ENCODE data around the gene ACOT7. TPM values are rescaled to one million over a fixed set of nuclear protein-coding genes. Genes with fewer than 3 reads are reported as not detected.
A peak's percentile ranks its signal among the peaks of the same experiment; 100 is the strongest.

The ACOT7 gene
- total RNA-seq, 2 donors from 2014 or later = 46.0 to 75.8 TPM

DNA sequence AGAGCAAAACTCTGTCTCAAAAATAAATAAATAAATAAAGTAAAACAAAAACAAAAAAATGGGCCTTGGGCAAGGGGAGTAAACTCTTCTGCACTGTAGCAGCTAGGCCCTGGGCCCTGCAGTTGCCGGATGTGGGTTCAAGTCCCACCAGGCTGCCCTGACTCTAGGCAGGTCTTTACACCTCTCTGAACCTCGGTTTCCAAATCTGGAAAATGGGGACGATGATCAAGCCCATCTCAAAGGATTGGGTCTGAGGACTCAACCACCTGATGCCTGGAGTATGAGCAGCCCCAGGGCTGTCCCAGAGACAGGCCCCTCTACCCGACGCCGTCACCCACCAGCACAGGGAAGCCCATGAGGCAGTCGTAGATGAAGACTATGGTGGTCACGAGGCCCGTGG is 140.2 kb downstream of the ACOT7 start:
- Mint-ChIP-seq H3K9me3 (no peaks in the 10 kb centered on the region), H3K36me3 (no peaks in the 10 kb centered on the region), H3K27ac (no peak overlapping the region)
- ATAC-seq = no peak
- DNase-seq (ENCODE audit: low spot score in 2 of 2) = no peak

DNA sequence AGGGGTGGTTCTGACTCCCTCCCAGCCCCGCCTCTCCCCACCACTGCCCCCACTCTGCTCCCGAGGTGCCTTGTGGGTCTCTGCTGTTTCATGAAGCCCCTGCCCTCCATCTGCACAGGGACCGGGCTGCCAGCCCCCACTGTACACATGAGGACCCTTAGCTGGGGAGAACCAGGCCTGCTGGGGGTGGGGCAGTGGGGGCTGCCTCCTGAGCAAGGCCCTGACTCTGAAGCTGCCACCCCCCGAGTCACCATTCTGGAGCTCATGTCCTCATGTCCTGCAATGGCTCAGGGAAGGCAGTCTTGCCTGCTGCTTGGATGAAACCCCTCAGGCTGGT is 141.2 kb downstream of the ACOT7 start:
- Mint-ChIP-seq H3K9me3 (no peaks in the 10 kb centered on the region), H3K27ac (no peak overlapping the region), H3K36me3 (no peaks in the 10 kb centered on the region)
- no peak for DNase-seq (ENCODE audit: low spot score in 2 of 2)
- no peak for ATAC-seq

DNA sequence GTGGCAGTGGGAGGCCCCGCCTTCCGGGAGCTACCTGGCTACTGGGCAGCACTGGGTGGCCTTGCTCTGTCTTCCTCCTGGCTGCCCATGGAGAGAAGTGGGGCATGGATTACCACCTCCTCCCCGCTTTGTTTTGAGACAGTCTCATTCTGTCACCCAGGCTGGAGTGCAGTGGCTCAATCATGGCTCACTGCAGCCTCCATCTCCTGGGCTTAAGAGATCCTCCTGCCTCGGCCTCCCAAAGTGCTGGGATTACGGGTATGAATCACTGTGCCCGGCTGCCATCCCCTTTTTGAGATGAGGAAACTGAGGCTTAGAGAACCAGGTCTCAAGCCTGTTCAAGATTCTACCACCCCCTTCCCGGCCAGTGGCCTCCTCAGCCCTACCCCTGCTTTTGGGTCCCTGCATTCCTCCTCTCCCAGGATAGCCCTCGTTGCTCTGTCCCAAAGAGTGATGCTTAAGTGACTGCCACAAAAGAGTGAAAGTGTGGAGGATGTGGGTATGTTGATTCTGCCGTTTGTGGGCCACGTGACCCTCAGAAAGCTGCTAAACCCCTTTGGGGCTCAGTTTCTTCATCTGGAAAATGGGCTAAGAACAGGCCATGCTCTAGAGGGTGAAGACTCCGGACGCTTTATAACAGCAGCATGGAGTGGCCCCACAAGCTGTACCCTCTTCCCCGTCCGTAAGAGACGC is 141.7 kb downstream of the ACOT7 start:
- H3K36me3 Mint-ChIP-seq = no peaks in the 10 kb centered on the region
- DNase-seq (ENCODE audit: low spot score in 2 of 2) (no peak), ATAC-seq (no peak)
- H3K9me3 Mint-ChIP-seq = no peaks in the 10 kb centered on the region
- no peak overlapping the region for H3K27ac Mint-ChIP-seq

DNA sequence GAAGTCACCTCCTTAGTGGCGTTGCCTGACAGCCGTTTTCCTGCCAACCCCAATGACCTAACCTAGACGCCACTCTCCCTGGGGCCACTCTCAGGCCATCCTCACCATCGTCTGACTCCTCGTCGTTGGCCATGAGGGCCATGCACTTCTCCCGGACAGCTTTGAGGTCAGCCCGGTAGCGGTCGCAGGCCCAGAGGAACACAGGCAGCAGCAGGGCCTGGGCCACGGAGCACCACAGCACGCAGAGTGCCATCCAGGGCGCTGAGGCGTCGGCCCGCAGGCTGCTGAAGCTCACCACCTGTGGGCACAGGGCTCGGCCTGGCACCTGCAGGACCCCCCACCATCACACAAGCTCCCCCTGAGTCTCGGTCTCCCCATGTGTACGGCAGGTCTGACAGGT is 142.3 kb downstream of the ACOT7 start:
- no peak for DNase-seq (ENCODE audit: low spot score in 2 of 2)
- H3K36me3 Mint-ChIP-seq = no peaks in the 10 kb centered on the region
- no peak overlapping the region for H3K27ac Mint-ChIP-seq
- no peaks in the 10 kb centered on the region for H3K9me3 Mint-ChIP-seq
- ATAC-seq = no peak

DNA sequence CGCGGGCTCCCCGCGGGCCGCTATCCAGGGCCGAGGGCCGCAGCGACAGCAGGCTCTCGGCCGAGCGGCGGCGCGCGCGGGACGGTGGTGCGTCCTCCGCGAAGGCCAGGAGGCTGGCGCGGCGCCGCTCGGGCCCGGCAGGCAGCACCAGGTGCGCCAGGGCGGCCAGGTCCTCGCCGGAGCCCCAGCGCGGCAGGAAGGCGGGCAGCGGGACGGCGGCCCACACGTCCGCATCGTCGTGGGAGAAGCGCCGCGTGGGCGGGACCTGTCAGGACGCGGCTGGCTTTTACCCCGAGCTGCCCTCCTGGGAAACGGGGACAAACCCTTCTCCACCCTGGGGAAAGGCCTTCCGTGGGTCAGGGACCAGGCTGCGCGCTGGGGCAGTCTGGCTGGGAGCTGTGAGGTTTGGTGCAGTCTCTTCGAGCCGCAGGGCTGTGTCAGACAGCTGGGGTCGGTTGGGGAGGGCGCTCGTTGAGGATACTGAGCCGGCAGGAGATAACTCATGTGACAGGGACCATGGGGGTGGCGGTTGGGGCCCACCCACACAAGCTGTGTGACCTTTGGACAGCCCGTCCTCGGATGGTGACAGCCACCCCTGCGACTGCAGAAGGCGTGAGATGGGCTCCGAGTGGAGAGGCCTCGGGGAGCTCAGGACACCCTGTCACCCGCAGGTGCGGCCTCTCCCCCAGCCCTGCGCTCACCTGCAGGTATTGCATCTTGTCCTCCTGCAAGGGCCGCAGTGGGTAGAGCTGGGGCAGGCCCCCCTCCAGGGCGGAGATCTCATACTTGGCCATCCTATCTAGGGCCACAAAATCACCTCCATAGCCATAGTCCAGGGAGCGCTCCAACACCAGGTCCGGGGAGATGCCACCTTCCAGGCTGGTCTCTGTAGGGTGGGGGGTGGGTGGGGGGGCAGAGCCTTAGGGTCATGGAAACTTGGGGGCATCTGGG is 143.6 kb downstream of the ACOT7 start:
- Mint-ChIP-seq H3K9me3 (no peaks in the 10 kb centered on the region), H3K36me3 (no peaks in the 10 kb centered on the region), H3K27ac (no peak overlapping the region)
- ATAC-seq (no peak), DNase-seq (ENCODE audit: low spot score in 2 of 2) (no peak)

DNA sequence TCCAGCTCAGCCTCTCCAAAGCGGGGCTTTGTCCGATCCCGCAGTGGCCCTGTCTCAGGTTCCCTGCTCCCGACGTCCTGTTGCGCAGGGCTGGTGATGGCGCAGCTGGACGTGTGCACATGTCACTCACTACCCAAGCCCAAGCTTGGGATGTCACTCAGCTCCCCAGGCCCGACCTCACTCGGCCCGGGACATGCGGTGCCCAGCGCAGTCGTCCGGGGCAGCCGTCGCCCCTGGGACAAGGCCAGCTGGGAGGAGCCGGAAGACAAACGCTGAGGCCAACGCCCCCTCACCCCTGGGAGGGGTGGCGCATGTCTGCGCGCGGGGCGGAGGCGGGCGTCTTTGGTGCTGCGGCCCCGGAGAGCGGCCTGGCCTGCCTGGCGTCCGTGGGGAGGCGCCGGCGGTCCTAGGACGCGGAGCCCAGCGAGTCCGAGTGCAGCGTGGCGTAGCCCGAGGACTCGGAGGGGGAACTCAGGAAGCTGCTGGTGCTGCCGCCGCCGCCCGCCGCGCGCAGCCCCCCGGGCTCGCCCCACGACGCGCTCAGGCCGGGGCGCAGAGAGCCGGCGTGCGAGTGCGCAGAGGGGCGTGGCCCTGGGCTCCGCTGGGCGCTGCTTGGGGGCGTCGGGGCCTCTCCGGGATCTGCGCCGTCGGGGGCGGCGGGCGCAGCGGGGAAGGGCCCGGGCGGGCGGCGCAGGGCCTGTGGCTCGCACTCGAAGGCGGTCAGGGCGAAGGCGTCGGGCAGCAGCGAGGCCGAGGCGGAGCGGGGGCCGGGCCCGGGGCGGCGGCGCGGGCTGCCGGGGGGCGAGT is 144.4 kb downstream of the ACOT7 start:
- Mint-ChIP-seq H3K27ac (no peak overlapping the region), H3K9me3 (no peaks in the 10 kb centered on the region), H3K36me3 (no peaks in the 10 kb centered on the region)
- ATAC-seq = no peak
- DNase-seq (ENCODE audit: low spot score in 2 of 2) = no peak

DNA sequence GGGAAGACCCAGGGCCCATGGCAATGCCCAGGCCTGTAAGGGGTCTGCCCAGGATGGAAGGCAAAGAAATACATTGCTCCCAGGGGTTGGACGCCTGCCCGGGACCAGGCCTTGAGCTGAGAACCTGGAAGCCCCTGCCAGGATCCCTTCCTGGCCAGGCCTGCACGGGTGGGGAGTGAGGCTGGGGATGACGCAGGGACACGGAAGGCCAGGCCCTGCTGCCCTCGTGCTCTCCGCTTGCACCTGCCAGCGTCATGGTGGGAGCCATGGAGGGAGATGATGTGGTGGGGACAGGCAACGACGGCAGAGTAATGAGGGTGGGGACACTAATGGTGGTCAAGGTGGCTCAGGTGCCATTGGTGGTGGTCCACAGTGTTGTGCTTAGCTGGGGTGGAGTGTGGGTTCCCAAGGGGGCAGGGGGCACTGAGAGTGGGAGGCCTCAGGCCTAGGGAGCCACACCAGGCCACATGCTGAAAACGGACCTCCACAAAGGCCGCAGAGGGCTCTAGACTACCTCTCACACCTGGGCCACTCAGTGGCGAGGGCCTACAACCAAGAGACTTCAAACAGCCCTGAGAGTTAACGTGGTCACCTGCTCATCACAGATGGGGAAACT is 145.3 kb downstream of the ACOT7 start:
- no peak overlapping the region for H3K27ac Mint-ChIP-seq
- no peak for ATAC-seq
- no peak for DNase-seq (ENCODE audit: low spot score in 2 of 2)
- no peaks in the 10 kb centered on the region for H3K9me3 Mint-ChIP-seq
- H3K36me3 Mint-ChIP-seq = no peaks in the 10 kb centered on the region

DNA sequence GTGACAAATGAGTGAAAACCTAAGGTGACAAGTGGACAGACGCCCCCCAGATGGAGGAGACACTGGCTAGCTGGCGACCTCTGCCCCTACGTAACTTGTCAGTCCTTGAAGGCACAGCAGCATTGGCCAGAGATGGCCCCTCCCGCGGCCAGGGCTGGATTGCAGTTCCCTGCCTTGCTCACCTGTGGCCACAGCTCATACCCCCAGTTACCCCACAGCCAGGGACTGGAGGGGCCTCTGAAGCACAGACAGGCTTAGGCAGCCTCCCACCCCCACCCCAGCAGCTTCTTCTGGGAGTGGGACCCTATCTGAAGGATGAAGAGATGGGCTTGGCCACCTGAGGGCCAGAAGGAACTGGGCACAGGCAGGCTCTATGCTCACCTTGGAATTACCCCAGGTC is 145.9 kb downstream of the ACOT7 start:
- no peak for DNase-seq (ENCODE audit: low spot score in 2 of 2)
- Mint-ChIP-seq H3K36me3 (no peaks in the 10 kb centered on the region), H3K27ac (no peak overlapping the region), H3K9me3 (no peaks in the 10 kb centered on the region)
- no peak for ATAC-seq

DNA sequence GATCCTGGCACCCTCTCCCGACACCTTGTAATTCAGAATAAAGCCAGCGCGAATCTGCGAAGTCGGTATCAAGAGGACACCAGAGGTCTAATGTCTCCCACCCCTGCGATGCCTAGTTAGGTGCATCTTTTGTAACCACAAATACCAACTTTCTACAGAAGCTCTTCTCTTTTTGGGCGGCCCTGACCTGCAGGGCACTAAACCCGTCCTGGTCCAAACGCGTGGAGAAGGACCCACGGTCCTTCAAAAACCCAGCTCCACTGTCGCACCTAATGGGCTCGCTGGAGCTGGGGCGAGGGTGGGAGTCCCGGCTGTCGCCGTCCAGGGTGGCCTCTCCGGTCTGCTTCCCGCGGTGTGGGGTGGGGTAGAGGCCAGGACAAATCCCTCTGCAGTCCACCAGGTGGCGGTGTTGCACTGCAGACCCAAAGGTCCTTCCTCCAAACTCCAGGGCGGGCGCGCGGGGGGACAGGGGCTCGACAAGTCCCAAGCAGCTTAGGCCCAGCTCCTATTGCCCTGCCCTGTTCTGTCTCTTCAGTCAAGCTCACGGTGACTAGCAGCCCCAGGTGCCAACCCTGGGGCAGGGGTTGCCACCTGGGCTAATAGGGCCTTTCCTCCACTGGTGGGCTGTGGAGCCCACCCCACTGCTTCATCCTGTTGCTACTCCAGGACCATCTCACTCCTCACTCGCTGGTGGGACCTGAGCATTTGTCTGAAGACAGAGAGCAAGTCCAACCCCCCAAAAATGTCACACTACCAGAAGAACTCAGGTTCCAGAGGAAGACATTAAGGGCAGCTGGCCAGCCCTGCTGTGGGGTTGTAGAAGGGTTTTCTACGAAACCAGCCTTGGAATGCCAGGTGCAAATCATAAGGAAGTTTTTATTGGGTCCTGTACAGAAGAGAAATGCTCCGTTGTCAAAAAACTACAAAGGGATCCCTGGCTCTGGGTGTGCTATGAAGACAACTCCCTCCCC is 146.8 kb downstream of the ACOT7 start:
- H3K27ac Mint-ChIP-seq = no peak overlapping the region
- ATAC-seq (peak; percentile 69 to 71), DNase-seq (ENCODE audit: low spot score in 2 of 2) (peak in 1 of 2 donors; percentile 85)
- no peaks in the 10 kb centered on the region for H3K36me3 Mint-ChIP-seq
- no peaks in the 10 kb centered on the region for H3K9me3 Mint-ChIP-seq

DNA sequence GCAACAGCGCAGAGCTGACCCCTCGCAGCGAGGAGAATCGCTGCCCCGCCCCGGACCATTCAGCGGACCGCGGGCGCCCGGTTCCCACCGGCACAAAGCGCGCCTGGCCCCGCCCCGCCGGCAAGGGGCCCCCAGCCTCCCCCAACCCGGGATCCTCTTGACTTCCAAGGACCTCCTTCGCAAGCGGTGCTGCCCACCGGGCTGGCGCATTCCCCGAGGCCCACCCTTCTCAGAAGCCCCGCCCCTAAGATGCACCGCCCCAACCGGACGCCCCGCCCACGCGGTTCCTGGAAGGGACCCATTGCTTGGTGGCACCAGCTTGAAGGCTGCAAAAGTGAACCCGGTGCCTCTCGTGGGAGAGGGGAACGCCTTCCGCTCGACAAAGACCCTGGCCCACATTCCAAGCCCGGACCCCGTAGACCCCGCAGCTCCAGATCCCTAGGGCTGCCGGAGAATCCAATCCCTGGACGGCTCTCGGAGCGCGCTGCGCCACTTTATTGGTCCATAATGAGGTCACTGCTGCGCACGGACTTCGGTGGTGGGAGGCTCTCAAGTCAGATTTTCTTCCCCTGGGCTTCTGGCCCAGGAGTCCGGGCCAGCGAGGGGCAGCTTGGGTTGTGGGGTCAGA is 147.6 kb downstream of the ACOT7 start:
- Mint-ChIP-seq H3K27ac (no peak overlapping the region), H3K9me3 (no peaks in the 10 kb centered on the region), H3K36me3 (peaks cover 6% of the 10 kb centered on the region in 2 donors)
- ATAC-seq = peak in 1 of 2 donors; percentile 30
- DNase-seq (ENCODE audit: low spot score in 2 of 2) = peak in 1 of 2 donors; percentile 64

DNA sequence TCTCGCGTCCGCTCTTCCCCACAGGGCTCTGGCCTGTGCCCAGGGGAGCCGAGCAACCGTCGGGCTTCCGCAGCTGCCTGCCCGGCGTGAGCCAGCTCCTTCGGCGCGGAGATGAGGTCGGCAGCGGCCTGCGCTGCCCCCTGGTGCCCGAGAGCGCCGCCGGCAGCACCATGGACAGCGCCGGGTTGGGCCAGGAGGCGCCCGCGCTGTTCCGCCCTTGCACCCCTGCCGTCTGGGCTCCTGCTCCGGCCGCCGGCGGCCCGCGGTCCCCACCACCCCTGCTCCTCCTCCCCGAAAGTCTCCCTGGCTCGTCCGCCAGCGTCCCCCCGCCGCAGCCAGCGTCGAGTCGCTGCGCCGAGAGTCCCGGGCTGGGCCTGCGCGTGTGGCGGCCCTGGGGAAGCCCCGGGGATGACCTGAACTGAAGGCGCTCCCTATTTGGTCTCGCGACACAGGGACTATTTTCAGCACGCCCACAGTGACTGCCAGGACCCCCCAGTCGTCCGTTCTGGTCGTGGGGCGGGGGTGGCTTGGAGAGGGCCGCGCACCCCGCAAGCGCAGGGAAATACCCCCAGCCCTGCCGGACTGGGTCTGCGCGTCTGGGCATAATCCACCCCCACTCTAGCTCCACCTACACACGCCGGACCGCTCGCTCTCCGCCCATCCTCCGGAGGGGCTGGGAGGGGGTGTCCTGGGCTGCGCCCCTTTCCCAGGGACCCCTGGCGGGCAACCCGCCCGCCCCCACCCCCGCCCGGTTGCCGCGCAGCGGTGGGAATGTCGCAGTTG is 148.3 kb downstream of the ACOT7 start:
- ATAC-seq (peak; percentile 79 to 87), DNase-seq (ENCODE audit: low spot score in 2 of 2) (peak; percentile 74 to 89)
- no peaks in the 10 kb centered on the region for H3K9me3 Mint-ChIP-seq
- H3K27ac Mint-ChIP-seq = no peak overlapping the region
- H3K36me3 Mint-ChIP-seq = peaks cover 6% of the 10 kb centered on the region in 2 donors

DNA sequence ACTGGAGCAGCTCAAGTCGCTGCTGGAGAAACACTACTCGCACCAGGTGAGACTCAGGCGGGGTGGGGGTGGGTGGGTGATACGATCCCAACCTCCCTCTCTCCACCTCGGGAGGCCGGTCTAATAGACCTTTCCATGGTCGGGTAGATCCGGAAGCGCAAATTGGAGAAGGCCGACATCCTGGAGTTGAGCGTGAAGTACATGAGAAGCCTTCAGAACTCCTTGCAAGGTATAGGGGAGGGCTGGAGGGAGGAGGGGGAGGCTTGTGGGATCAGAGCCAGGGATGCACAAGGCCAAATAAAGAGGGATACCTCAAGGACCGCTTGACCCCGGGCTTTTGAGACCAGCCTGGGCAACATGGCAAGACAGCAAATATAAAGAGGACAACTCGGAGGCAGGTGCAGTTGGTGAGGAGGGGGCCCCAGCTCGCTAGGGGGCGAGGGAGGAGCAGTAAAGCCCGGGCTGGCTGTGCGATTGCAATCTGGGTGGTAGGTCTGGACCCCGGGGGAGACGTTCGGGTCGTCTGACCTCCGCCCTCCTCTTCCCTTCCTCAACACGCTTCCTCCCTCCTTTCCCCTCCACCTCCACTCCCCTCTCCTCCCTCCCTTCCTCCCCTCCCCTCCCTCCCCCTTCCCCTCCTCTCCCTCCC is 149.0 kb downstream of the ACOT7 start:
- H3K9me3 Mint-ChIP-seq = no peaks in the 10 kb centered on the region
- peaks cover 6% of the 10 kb centered on the region in 2 donors for H3K36me3 Mint-ChIP-seq
- ATAC-seq (no peak), DNase-seq (ENCODE audit: low spot score in 2 of 2) (no peak)
- no peak overlapping the region for H3K27ac Mint-ChIP-seq

DNA sequence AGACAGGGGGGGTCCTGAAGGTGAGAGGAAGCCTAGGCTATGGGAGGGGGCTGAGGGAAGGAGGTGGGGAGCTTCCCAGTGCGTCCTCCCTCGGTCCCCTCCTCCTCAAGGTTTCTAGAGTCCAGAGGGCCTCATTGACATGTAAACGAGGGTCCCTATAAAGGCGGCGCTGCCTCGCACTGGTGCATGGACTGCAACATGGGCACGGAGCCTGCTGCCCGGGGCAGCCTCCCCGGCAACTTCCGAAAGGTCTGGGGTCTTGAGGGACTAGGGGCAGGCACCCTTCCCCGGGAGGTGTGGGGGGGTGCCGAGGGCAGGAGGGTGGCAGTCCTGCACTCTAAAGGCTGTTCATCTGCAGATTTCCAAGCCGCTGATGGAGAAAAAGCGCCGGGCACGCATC is 149.6 kb downstream of the ACOT7 start, which contains the start of gene HES3:
HES3 (plus strand) TSS at position 187 of the 400 bp plus-strand sequence; CDS start at position 374, 187 bp downstream.
- Mint-ChIP-seq H3K27ac (no peak within 1 kb of the TSS), H3K9me3 (no peaks in the 10 kb centered on the region), H3K36me3 (peaks cover 6% of the 10 kb centered on the region in 2 donors)
- ATAC-seq (no peak), DNase-seq (ENCODE audit: low spot score in 2 of 2) (no peak)
